Measurements from ENCODE around the gene ELAVL3. TPM values are rescaled to one million over a fixed set of nuclear protein-coding genes. Genes with fewer than 3 reads are reported as not detected.

The ELAVL3 gene
- total and polyA plus RNA-seq, 2 donors from 2014 or later = 0.22 TPM; not detected in 1

- Histone ChIP-seq H3K27me3 (ENCODE audit: control insufficient read depth, insufficient read depth, low read length) (no peaks in the 10 kb centered on the region), H3K9ac (ENCODE audit: low read length in 3 of 3) (no peak overlapping the region), H3K36me3 (ENCODE audit: control insufficient read depth in 2 of 3, insufficient read depth in 3 of 3, low read length in 3 of 3) (no peaks in the 10 kb centered on the region), H3K9me3 (ENCODE audit: control insufficient read depth in 2 of 3, insufficient read depth in 1 of 3, low read length in 3 of 3) (no peaks in the 10 kb centered on the region), H3K27ac (ENCODE audit: low read depth in 2 of 2, low read length in 2 of 2) (no peak overlapping the region), H3K4me3 (ENCODE audit: low read length in 3 of 3) (no peak overlapping the region), H3K4me1 (ENCODE audit: control insufficient read depth in 2 of 3, insufficient read depth in 2 of 3, low read depth in 1 of 3, low read length in 3 of 3) (no peaks in the 10 kb centered on the region)
- FAIRE-seq (no peak), DNase-seq (no peak)
- no peak for TF ChIP-seq CTCF (IDR thresholded peaks at IDR 0.05; ENCODE audit: borderline replicate concordance, extremely low read depth, insufficient read depth)
- intact Hi-C loops (cut with DNase I) = no loop called here
These were observed 27.1 kb downstream of the ELAVL3 start for GRCh38 chr19:11453468-11454341.

DNA sequence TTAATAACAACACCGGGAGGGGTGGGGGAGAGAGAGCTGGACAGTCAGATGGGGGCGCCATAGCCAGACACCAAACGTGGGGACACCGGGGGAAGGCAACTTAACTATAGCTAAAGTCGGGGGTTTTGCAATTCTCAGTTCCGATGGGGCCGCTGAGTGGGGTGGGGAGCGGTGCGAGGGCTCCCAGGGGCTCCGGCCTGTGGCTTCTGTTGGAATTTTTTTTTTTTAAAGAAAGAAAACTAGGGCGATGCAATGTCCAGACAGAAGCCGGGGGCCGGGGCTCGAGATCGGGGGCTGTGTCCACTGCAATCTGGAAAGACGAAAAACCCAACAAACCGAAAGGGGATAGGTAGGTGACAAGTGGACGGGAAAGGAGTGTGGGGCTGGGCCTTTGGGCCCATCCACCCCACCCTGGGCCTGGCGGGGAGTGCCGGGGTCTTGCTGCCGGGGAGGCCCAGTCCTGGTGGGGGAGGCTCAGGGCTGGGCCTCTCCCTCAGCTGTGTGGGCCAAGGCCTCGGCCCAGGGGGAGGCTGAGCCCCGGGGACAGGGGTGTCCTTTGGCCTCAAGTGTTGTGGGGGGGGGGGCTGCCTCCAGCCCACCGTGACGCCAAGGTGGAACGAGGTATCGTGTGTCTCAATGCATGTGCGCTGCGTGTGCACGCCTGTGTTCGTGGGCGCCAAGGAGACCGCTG lies 28.1 kb downstream of the ELAVL3 start:
- H3K9ac ChIP-seq (ENCODE audit: low read length in 3 of 3) = no peak overlapping the region
- H3K4me1 ChIP-seq (ENCODE audit: control insufficient read depth in 2 of 3, insufficient read depth in 2 of 3, low read depth in 1 of 3, low read length in 3 of 3) = no peaks in the 10 kb centered on the region
- H3K27ac ChIP-seq (ENCODE audit: low read depth in 2 of 2, low read length in 2 of 2) = no peak overlapping the region
- no peaks in the 10 kb centered on the region for H3K27me3 ChIP-seq (ENCODE audit: control insufficient read depth, insufficient read depth, low read length)
- no peaks in the 10 kb centered on the region for H3K9me3 ChIP-seq (ENCODE audit: control insufficient read depth in 2 of 3, insufficient read depth in 1 of 3, low read length in 3 of 3)
- peak in 1 of 5 donors; percentile 58 for DNase-seq
- H3K4me3 ChIP-seq (ENCODE audit: low read length in 3 of 3) = no peak overlapping the region
- peaks cover 0 to 4% (median 0%) of the 10 kb centered on the region in 3 donors for H3K36me3 ChIP-seq (ENCODE audit: control insufficient read depth in 2 of 3, insufficient read depth in 3 of 3, low read length in 3 of 3)
- no peak for TF ChIP-seq CTCF (IDR thresholded peaks at IDR 0.05; ENCODE audit: borderline replicate concordance, extremely low read depth, insufficient read depth)
- FAIRE-seq = no peak
- intact Hi-C loops (cut with DNase I) = no loop called here

DNA sequence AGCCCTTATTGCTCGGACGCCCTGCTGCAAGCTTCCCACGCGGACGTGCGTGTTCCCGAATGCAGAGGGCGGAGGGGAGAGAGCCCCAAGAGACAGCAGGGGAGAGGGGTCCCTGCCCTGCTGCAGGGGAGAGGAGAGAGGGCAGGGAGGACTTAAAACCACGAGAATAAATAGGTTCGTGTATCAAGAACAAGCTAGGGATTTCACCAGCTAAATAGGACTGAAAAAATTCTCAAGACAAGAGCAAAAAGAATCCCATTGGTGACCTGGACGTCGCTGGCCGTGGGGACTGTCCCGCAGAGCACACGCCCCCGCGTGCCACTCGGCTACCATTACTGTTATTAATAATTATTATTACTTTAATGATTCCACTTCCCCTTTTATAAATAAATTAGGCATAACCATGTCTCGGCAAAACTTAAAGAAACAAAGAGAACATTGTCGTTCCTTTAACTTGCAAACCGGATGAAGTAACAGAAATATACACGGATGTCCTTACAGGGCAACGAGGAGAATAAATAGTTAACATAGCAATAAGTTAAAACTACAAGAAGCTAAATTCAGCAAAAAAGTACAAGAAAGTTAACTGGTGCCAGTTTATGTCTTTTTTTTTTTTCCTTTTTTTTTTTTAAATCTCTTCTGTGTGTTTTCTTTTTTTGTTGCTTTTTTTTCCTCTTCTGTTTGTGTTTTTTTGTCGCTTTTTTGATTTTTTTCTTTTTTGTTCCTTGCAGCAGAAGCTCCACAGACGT lies 28.8 kb downstream of the ELAVL3 start:
- DNase-seq = peak in 1 of 5 donors; percentile 68
- no peak overlapping the region for H3K4me3 ChIP-seq (ENCODE audit: low read length in 3 of 3)
- no peak overlapping the region for H3K9ac ChIP-seq (ENCODE audit: low read length in 3 of 3)
- H3K27me3 ChIP-seq (ENCODE audit: control insufficient read depth, insufficient read depth, low read length) = no peaks in the 10 kb centered on the region
- no peaks in the 10 kb centered on the region for H3K9me3 ChIP-seq (ENCODE audit: control insufficient read depth in 2 of 3, insufficient read depth in 1 of 3, low read length in 3 of 3)
- intact Hi-C loops (cut with DNase I) = no loop called here
- no peaks in the 10 kb centered on the region for H3K4me1 ChIP-seq (ENCODE audit: control insufficient read depth in 2 of 3, insufficient read depth in 2 of 3, low read depth in 1 of 3, low read length in 3 of 3)
- FAIRE-seq = no peak
- no peak overlapping the region for H3K27ac ChIP-seq (ENCODE audit: low read depth in 2 of 2, low read length in 2 of 2)
- no peak for TF ChIP-seq CTCF (IDR thresholded peaks at IDR 0.05; ENCODE audit: borderline replicate concordance, extremely low read depth, insufficient read depth)
- H3K36me3 ChIP-seq (ENCODE audit: control insufficient read depth in 2 of 3, insufficient read depth in 3 of 3, low read length in 3 of 3) = peaks cover 0 to 6% (median 2%) of the 10 kb centered on the region in 3 donors

All from kidney (tissue), 14 donors.